Measurements from ENCODE around the gene PTPRN2.
"Not testable (repeated sequence)": the region's sequence is repeated elsewhere in the genome, so short reads cannot be mapped to it uniquely, and the experiment has no call there.

PTPRN2 gene

DNA sequence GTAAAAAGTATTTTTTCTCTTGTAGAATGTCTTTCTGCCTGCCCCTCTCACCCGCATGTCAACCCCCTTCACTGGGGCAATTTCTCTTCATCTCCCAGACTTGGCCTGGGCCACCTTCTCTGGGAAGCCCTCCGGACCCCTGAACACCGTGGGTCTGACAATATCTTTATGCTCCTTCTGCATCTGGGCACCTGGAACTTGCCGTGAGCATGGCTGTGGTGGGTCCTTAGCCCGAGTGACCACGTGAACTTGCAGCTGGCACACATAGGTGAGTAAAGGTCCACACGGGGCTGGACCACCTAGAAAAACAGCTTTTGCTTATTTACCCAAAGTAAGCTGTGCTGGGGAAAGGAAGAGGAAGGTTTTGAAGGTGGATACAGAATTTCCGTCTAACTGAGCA is 650.6 kb downstream of the PTPRN2 start:
- H3K4me3 ChIP-seq (ENCODE audit: low read length): no peak overlapping the region
- no peak for DNase-seq (ENCODE audit: low read depth)
- TF ChIP-seq, protein P1, sequence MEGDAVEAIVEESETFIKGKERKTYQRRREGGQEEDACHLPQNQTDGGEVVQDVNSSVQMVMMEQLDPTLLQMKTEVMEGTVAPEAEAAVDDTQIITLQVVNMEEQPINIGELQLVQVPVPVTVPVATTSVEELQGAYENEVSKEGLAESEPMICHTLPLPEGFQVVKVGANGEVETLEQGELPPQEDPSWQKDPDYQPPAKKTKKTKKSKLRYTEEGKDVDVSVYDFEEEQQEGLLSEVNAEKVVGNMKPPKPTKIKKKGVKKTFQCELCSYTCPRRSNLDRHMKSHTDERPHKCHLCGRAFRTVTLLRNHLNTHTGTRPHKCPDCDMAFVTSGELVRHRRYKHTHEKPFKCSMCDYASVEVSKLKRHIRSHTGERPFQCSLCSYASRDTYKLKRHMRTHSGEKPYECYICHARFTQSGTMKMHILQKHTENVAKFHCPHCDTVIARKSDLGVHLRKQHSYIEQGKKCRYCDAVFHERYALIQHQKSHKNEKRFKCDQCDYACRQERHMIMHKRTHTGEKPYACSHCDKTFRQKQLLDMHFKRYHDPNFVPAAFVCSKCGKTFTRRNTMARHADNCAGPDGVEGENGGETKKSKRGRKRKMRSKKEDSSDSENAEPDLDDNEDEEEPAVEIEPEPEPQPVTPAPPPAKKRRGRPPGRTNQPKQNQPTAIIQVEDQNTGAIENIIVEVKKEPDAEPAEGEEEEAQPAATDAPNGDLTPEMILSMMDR (conservative IDR thresholded peaks at IDR 0.05; ENCODE audit: low read length): no peak

DNA sequence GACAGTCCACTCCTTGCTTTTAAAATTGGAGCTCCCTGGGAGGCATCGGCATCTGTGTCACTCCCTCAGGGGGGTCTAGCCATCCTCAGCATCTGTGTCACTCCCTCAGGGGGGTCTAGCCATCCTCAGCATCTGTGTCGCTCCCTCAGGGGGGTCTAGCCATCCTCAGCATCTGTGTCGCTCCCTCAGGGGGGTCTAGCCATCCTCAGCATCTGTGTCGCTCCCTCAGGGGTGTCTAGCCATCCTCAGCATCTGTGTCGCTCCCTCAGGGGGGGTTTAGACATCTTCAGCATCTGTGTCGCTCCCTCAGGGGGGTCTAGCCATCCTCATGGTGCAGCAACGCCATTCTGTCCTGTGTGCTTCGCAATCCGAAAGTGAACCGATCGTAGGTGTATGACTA is 651.9 kb downstream of the PTPRN2 start:
- DNase-seq (ENCODE audit: low read depth); H3K4me3 ChIP-seq (ENCODE audit: low read length): not testable (repeated sequence)

DNA sequence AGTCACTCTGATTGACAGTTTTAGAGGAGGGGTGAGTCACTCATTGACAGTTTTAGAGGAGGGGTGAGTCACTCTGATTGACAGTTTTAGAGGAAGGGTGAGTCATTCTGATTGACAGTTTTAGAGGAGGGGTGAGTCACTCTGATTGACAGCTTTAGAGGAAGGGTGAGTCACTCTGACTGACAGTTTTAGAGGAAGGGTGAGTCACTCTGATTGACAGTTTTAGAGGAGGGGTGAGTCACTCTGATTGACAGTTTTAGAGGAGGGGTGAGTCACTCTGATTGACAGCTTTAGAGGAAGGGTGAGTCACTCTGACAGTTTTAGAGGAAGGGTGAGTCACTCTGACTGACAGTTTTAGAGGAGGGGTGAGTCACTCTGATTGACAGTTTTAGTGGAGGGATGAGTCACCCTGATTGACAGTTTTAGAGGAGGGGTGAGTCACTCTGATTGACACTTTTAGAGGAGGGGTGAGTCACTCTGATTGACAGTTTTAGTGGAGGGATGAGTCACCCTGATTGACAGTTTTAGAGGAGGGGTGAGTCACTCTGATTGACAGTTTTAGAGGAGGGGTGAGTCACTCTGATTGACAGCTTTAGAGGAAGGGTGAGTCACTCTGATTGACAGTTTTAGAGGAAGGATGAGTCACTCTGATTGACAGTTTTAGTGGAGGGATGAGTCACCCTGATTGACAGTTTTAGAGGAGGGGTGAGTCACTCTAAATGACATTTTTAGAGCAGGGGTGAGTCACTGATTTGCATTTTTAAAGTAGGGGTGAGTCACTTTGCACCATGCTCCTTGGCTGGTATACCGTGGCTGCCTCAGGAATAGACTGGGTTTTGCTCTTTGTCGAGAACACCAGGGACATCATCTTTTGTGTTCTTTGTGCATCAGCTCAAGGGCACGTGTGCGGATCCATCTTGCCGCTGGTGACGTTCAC is 654.1 kb downstream of the PTPRN2 start:
- DNase-seq (ENCODE audit: low read depth); H3K4me3 ChIP-seq (ENCODE audit: low read length): not testable (repeated sequence)

DNA sequence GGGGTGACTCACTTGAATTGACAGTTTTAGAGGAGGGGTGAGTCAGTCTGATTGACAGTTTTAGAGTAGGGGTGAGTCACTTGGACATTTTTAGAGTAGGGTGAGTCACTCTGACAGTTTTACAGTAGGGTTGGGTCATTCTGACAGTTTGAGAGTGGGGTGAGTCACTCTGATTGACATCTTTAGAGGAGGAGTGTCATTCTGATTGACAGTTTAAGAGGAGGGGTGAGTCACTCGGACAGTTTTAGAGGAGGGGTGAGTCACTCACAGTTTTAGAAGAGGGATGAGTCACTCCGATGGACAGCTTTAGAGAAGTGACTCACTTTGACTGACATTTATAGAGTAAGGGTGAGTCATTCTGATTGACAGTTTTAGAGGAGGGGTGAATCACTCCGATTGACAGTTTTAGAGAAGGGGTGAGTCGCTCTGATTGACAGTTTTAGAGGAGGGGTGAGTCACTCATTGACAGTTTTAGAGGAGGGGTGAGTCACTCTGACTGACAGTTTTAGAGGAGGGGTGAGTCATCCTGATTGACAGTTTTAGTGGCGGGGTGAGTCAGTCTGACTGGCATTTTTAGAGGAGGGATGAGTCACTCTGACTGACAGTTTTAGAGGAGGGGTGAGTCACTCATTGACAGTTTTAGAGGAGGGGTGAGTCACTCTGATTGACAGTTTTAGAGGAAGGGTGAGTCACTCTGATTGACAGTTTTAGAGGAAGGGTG is 655.0 kb downstream of the PTPRN2 start:
- H3K4me3 ChIP-seq (ENCODE audit: low read length): no peak overlapping the region
- DNase-seq (ENCODE audit: low read depth): no peak
- TF ChIP-seq, protein P1 (conservative IDR thresholded peaks at IDR 0.05; ENCODE audit: low read length): no peak

DNA sequence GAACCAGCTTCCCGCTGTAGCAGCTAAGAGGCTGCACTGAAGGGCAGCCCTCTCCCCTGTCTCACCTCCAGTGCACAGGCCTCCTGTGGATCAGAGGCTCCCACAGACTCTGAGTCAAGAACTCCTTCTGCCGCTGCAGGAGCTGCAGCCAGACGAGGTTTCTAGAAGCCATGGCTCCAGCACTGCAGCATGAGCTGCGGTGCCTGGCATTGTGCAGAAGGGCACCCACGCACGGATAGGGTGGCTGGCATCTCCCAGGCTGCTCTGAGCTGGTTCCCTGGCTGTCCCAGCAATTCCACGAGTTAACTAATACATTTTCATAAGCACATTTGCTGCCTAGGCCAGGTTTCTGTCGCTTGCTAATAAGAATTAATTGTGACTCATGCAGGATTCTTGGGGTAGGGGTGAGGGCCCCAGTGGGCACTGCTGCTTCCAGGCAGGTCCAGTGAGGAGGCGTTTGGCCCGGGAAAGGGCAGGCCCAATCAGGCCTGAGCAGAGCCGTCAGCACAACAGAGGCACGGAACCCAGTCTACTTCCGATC is 656.6 kb downstream of the PTPRN2 start:
- no peak overlapping the region for H3K4me3 ChIP-seq (ENCODE audit: low read length)
- DNase-seq (ENCODE audit: low read depth): no peak
- TF ChIP-seq, protein P1 (conservative IDR thresholded peaks at IDR 0.05; ENCODE audit: low read length): no peak

DNA sequence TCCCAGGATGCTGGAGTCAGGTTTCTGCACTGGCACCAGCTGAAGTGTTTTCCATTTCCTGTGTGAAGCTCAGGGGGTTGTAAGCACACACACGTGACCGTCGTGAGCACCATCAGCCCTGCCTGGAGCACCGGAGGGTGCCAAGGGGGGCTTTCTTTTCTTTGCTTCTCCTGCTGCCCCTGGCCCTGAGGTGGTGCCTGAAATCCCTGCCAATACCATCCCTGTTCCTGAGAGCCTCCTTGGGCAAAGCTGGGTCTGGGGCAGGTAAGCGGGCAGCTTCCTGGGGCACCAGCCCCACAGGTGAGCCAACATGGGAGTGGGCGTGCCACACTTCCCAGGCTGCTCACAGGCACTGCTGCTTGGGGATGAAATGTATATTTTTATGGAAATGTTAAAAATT is 657.2 kb downstream of the PTPRN2 start:
- TF ChIP-seq, protein P1 (conservative IDR thresholded peaks at IDR 0.05; ENCODE audit: low read length): no peak
- DNase-seq (ENCODE audit: low read depth): no peak
- no peak overlapping the region for H3K4me3 ChIP-seq (ENCODE audit: low read length)

DNA sequence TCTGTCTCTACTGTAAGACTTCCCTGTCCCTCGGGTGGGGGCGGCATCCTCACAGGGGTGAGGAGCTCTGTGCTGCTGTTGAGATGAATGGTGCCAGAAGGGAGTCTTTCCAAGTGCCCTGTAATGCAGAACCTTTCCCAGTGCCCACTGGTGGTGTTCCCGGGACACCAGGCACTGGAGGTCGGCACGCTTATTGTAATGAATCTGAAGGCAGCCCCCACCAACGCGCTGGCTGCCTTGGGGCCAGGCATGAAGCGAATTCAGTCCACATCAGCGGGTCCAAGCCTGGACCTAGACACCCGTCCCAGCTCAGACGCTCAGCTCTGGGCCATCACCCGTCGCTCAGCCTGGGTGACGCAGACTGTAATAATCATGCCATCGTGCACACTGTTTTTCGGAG is 658.0 kb downstream of the PTPRN2 start:
- H3K4me3 ChIP-seq (ENCODE audit: low read length): no peak overlapping the region
- TF ChIP-seq, protein P1 (conservative IDR thresholded peaks at IDR 0.05; ENCODE audit: low read length): no peak
- DNase-seq (ENCODE audit: low read depth): no peak

Data from AG10803 (cell line).